HG03575 (cell line): Measurements from ENCODE around the gene POMC.
"Not testable (repeated sequence)": the region's sequence is repeated elsewhere in the genome, so short reads cannot be mapped to it uniquely, and the experiment has no call there.

Experiments
- ATAC-seq: cut with Tn5 transposase; IDR thresholded peaks from one replicate; pipeline ENCODE4 v1.9.1; 2021; ENCODE audit not compliant: unreplicated experiment, insufficient number of reproducible peaks, low FRiP score; ENCODE audit errors: extremely low read depth

The POMC gene

DNA sequence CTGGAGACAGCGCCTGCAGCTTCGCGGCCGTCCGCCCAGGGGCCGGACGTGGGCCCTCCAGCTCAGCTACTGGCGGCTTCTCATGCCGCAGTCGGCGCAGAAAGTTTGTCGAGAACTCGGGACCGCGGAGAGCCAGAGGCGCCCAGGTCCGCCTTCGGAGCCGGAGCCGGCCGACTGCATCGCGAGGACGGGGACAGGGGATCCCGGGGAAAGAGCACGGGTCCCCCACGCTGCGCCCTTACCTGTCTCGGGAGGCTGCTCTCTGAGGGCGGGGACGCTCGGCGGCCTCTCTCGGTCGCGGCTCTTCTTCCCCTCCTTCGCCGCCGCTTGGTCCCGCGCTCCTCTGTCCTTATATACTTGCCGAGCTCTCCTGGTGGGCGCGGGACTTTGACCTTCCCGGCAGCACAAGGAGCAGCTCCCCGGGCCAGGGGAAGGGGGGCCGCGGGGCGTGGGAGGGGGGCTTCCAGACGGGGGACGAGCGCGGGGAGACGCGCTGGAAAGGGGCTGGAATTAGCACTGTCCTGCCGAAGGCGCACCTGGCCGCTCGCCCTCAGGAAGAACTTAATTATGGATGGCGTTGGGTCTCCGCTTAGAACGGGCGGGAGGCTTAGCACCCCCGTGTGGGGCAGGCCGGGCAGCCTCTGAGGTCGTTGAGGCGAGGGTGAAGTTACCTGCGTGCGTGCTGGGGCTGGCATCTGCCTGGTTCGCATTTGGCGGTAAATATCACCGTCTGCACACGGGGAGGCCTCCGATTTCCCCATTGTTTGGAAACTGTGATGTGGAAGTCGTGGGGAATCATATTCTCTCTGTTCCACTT is at the start of gene POMC:
Gene POMC, minus strand, starts transcription at position 325 of the 817 bp plus-strand sequence. CDS start 3,808 bp downstream, outside the sequence.
- ATAC-seq: no peak

DNA sequence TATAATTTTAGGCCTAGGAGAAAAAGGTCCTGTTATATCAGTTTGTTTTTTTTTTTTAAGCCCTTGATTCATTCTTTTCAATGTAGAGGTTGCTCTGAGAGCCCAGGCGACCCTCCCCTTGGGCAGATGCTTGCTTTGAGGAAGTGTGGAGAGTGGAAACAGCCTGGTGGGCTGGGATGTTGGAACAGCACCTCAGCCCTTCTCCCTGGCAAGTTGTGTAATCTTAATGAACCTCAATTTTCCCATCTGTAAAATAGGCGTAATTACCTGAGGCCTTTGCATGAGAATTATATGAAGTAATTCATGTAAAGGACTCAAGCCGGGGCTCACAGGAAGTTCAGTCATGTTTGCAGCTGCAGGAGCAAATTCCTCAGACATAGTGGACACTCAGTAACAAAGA is 49.7 kb upstream of the POMC start:
- ATAC-seq: no peak

DNA sequence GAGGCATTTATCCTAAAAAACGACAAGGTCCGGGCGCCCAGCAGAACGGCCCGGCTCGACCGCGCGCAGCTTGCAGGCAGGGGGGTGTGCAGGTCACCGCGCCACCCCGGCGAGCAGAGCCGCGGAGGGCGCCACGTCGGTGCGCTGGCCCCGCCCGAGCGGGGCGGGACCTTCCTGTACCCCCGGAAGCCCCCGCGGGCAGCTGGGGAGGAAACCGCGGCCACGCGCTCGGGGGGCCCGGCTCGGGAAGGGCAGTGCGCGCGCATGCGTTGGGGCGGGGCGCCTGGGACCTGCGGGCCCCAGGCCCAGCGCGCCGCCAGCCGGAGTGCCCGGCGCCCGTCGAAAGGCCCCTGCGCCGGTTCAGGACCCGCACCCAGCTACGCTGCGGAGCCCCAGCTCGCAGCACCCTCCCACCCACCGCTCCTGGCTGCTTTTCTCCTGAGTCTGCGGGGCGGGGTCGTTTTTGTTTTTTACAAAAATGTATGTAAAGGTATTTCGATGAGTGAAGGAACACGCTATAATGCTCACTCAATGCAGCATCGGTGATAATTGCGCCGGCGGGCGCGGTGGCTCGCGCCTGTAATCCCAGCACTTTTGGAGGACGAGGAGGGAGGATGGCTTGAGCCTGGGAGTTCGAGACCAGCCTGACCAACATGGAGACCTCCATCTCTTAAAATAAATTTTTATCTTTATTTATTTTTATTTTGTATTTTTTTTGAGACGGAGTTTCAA is 47.7 kb upstream of the POMC start:
- no peak for ATAC-seq

DNA sequence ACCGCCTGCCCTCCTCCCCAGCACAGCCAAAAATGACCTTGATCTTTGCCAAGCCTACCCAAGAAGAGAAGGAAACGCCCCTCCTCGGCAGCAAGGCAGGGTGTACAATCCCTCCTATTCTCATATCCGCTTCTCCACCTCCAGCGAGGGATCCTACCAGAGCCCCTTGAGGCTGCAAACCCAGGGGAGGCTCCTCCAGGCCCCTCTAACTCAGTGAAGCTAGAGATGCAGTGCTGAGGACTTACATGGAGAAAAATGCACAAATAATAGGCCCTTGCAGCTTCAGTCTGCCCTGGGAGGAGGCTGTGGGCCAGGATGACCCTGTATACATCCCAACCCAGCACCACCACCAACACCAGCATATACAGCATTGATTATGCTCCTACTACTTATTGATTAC is 46.9 kb upstream of the POMC start:
- no peak for ATAC-seq

DNA sequence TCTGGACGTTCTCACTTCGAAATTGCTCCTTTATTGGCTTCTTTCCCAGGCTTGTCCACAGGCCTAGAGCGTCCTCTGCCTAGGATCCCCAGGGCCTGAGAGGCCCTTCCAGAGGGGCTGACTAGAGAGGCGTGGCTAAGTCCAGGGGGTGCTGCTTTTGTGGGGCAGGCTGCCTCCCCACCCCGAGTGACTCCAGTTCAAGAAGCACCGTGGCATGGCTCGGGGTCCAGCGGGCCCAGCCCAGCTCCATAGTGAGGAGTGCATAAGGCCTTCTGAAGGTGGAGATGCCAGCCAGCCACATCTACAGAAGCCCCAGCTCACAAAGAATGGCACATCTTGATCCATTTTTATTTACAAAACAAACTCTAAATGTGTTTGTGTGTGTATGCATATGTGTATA is 44.8 kb upstream of the POMC start:
- no peak for ATAC-seq

DNA sequence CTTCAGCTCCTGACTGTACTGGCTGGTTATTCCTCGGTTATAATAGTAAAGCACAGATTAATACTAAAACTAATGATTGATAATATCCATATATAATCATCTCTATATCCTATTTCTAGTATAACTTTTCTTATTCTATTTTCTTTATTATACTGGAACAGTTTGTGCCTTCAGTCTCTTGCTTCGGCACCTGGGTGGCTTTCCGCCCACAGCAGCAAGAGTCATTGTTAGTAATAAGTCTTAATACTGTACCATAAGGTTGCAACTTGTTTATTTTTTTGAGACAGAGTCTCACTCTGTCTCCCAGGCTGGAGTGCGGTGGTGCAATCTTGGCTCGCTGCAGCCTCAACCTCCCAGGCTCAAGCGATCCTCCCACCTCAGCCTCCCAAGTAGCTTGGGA is 42.5 kb upstream of the POMC start:
- ATAC-seq: not testable (repeated sequence)

DNA sequence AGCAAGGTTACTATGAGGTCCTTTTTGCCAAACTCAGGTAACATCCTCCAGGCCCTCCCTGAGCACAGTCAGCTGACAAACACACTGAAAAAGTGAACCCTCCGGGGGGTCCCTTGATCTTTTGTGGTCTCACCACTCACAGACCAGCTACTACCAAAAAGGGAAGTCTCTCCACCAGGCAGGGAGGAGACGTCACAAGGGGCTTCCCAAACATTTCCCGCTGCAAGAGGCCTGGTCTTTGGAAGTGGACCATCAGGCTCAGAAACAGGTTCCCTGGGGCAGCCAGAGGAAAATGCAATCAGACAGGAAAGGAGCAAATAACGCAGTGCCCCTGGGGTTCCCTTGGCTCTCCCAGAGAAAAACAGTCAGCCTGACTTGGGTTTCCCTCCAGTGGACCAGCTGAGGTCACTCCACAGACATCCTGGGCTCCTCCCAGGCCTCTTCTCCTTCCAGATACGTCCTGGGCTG is 38.7 kb upstream of the POMC start:
- ATAC-seq: no peak

DNA sequence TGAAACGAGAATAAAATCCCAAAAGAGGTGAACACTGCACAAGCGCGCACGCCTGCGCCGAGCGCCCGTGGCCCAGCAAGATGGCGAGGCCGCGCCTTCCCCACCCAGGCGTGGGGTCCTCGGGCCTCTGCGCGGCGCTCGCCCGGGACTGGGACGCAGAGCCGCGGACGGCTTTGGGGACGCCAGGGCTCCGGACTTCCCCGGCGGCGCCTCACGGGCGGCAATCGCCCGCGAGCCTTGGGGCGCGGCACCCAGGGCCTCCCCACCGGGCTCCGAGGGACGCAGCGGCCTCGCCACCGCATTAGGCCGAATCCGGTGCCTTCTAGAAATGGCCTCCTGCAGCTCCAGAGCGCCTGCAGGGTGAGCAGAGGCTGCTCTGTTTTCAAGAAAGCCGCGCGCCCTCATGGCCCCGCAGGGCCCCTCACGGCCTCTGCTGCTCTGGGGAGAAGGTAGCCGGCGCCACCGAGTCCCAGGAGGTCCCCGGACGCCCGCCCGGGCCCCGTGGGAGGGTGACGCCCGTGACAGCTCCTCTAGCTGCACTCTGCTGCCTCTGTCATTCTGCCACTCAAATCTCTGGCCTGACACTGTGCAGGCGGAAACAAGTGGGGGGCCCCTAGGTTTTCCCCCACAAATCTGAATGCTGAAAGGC is 35.9 kb upstream of the POMC start:
- no peak for ATAC-seq

DNA sequence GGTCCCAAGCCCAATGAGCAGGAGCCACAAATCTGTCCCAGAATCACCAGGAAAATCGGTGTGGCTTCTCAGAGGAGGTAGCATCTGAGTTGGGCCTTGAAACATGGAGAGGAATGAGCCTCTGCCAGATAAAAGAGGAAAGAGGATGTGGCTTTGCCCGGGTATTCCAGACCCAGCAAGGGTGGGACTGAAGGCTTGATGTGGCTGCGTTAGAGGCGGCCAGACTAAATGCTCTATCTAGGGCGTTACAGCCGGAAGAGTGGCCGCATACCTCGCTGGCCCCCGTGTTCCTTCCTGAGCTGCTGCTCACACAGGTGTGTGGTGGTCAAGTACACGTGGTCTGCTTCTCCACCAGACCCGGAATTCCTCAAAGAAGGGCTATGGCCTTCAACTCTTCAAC is 33.9 kb upstream of the POMC start:
- ATAC-seq: no peak

DNA sequence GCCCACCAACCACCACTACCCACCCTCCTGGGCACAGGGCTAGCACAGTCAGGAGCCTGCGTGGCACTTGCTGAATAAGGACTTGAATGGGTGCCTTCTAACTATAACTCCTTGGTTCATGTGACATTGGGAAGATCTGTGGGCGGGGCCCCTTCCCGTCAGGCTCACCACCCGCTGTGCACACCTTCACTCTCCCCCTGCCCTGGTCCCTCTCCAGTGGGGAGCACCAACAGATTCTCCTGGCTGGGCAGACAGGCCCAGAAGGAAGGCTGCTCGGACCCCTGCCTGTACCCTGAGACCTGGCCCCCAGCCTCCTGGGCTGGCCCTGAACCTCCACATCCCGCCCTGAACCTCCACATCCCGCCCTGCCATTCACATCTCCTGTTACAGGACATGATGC is 33.4 kb upstream of the POMC start:
- ATAC-seq: no peak

DNA sequence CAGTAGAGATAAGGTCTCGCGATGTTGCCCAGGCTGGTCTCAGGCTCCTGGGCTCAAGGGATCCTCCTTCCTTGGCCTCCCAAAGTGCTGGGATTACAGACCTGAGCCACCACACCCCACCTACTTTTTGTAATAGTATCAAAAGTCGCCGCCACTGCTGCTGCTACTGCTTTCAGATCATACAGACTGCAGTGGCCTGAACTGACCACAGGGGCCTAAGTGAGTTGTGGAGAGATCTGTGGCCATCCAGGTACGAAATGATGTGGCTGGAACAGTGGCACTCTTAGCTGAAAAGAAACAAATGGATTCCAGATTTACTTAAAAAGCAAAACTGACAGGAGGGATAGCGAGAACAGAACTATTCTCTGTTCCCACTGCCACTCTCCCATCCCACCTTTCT is 32.9 kb upstream of the POMC start:
- no peak for ATAC-seq

DNA sequence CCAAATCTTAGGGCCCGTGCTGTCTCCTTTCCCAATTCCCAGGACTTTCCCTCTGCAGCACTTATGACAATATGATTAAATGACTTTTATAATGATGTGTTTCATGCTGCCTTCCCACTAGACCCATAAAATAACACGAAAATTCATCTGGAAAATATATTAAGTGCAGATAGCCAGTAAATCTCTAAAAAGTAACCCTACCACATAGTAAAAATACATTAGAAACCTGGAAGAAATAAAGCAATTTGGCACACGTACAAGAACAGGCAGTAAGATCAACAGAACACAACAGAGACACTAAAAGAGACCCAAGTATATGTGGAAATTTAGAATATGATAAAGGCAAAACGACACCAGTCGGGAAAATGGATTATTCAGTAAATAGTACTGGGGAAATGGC is 30.2 kb upstream of the POMC start:
- no peak for ATAC-seq

DNA sequence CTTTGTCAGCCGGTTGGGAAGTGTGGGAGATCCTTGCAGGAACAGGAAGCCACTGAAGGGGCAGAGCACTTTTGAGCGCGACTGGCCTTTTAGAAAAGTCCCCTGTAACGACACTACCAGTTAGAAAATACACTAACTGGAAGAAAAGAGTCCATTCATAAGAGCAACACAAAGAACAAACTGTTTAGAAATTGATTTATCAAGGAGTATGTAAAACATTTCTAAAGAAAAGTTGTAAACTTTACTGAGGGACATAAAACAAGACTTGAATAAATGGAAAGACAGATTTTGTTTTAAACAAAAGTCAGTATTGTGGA is 29.8 kb upstream of the POMC start:
- ATAC-seq: no peak

DNA sequence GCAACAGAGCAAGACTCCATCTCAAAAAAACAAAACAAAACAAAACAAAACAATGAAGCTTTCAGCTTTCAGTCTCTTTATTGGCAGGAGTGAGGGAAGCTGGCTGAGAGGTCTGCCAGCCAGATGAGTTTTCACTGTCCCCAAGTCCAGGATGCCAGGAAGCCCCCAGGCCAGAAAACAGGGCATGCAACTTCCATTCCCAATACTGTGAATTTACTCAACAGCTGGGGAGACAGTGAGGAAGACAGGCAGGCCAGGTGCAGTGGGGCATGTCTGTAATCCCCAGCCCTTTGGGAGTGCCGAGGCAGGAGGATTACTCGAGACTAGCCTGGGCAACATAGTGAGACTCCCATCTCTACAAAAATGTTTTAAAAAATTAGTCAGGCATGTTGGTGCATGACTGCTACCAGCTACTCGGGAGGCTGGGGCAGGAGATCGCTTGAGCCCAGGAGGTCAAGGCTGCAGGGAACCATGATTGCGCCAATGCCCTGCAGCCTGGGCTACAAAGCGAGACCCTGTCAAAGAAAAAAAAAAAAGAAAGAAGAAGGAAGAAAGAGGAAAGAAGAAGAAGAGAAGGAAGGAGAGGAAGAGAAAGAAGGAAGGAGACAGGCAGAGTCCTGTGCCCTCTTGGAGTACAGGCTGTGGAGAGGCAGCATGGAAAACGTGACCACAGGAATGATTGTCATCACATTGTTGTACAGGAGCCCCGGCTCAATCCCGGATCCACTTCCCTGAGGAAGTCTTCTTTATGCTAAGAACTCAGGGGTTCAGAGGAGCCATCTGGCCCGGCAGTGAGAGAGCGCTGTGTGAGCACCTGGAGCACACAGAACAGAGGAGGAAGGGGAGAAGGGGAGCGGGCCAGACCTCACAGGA is 29.2 kb upstream of the POMC start:
- no peak for ATAC-seq

DNA sequence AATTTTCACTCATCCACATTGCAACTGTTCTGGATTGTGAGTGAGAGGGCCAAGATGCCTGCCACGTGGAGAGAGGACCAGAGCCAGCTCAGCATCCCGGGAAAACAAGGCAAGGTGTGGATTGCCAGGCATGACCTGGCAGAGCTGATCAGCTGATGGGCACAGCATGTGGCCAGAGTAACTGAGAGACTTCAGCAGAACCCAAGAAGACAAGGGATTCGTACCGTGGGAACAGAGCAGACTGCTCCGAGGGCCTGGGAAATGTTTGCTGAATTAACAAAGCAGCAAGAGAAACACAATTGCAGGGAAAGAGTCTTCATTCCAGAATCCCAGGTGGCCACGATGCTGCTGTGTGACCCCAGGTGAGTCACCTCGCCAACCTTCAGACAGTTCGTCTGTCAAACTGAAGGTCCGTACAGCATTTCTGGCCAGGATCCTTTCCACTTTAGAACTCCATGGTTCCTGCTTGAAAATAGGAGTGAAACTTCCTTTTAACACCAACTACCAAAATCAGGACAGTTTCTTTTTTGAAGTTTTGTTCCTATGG is 26.3 kb upstream of the POMC start:
- no peak for ATAC-seq

DNA sequence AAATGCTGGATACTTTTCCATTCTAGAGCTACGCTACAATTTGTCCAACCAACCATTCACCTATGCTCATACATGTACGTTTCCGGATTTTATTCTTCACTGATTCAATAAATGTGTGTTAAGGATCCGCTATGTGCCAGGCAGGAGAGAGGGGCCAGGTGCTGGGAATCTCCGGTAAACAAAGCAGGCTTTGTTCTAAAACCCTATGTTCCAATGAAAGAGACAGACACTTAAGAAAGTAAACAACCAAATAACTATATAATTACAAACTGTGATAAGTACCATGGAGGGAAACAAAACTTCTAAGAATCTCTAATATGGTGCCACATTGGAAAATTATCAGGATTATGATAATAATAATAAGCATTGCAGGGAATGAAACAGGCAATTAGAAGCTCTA is 22.2 kb upstream of the POMC start:
- no peak for ATAC-seq

DNA sequence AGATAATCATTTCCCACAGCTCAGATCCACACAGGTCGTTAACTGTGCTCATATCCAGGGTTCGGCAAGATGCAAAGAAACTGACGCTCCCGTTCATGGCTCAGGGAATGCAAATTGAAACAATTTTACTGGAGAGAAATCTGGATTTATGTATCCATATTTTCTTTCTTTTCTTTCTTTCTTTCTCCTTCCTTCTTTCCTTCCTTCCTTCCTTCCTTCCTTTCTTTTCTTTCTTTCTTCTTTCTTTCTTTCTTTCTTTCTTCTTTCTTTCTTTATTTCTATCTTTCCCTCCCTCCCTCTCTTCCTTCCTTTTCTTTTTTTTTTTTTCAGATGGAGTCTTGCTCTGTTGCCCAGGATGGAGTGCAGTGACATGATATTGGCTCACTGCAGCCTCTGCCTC is 20.0 kb upstream of the POMC start:
- no peak for ATAC-seq

DNA sequence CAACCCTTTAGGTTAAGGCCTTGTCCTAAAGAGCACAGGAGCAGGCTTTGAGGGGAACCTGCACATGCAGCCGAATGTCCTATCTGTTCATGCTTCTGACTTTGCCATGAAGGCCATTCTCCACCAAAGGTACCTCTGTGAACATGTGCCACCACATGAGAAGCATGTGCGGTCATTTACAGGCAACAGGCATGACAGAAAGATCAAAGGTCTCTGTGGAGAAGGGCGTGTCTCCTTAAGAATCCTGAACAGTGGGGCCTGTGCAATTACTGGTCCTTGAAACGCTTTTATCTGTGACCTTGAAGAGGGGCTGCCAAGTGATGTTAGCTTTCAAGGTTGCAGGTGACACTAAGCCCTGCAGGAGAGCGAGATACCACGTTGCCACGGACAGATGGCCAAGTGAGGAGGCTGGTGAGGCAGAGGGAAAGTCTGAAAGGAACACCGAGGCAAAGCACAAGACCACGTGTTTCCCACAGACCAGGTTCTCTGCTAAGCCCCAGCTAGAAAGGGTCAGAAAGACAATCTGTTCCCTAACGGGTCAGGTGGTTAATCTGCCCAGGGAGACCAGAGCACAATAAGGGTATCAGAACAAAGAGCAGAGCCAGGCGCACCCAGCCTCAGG is 19.5 kb upstream of the POMC start:
- ATAC-seq: no peak

DNA sequence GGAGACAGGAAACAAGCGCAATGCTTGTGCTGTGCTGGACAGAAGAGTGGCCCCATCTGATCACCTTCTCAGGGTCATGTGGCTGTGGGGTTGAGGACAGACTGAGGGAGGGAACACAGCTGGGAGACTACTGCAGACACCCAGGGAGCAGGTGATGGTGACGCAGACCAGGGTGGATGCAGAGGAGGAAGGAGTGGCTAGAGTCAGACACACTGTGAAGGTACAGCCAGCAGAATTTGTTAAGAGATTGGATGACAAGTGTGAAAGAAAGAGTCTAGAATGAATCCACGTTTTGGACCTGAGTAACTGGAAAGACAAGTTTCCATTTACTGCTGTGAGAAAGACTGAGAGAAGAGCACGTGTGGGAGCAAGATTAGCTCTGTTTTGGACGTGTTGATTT is 15.9 kb upstream of the POMC start:
- ATAC-seq: no peak
